OCI-LY7 (cell line): ENCODE measurements around the gene PALLD. TPM values are rescaled to one million over a fixed set of nuclear protein-coding genes. Genes with fewer than 3 reads are reported as not detected.

ENCODE experiments used
- BruUV-seq: library from RNA; stranded (reverse); fragments of 400-500 nt; replicated peaks from 2 replicates; lab custom pipeline; 2021; lab: Mats Ljungman, UMichigan
- CTCF ChIA-PET: fragments of 300-600 bp; sonication (Branson Sonifier 250); formaldehyde crosslinking; loops from one replicate; lab custom pipeline; 2022; ENCODE audit warnings: antibody characterized with exemption; ENCODE audit not compliant: unreplicated experiment; lab: Charles Lee
- POLR2A ChIA-PET: fragments of 300-600 bp; sonication (Branson Sonifier 250); formaldehyde crosslinking; loops from one replicate; lab custom pipeline; 2022; ENCODE audit warnings: antibody characterized with exemption; lab: Charles Lee
- DNase-seq: peaks from one replicate; pipeline ENCODE4 v3.0.0-alpha.2; 2015; ENCODE audit warnings: low spot score
- H2AFZ ChIP-seq: fragments of 200-600 bp; sonication (generic), shearing (Covaris generic); 2 replicates; pipeline ENCODE4 v1.6.1; 2014; ENCODE audit warnings: mild to moderate bottlenecking, antibody characterized with exemption, low read length, moderate library complexity
- H3K27ac ChIP-seq: fragments of 200-600 bp; sonication (generic); 2 replicates; pipeline ENCODE4 v1.5.1; 2014; ENCODE audit warnings: mixed run types, low read depth, mild to moderate bottlenecking, moderate library complexity, low read length, inconsistent platforms; ENCODE audit not compliant: poor library complexity, severe bottlenecking
- H3K36me3 ChIP-seq: fragments of 200-600 bp; sonication (generic); 2 replicates; pipeline ENCODE4 v1.6.1; 2014; ENCODE audit warnings: mild to moderate bottlenecking, antibody characterized with exemption, low read length, moderate library complexity, mixed read lengths; ENCODE audit not compliant: insufficient read depth
- H3K4me1 ChIP-seq: fragments of 200-600 bp; sonication (generic); 2 replicates; pipeline ENCODE4 v1.5.1; 2014; ENCODE audit warnings: mild to moderate bottlenecking, low read length; ENCODE audit not compliant: insufficient read depth, poor library complexity, severe bottlenecking
- H3K4me2 ChIP-seq: fragments of 200-600 bp; sonication (generic); 2 replicates; pipeline ENCODE4 v1.6.1; 2014; ENCODE audit warnings: mild to moderate bottlenecking, low read length
- H3K4me3 ChIP-seq: fragments of 200-600 bp; sonication (generic); 2 replicates; pipeline ENCODE4 v1.5.1; 2014; ENCODE audit warnings: mild to moderate bottlenecking, low read depth, low read length; ENCODE audit not compliant: poor library complexity, severe bottlenecking
- H3K79me2 ChIP-seq: fragments of 200-600 bp; sonication (generic); 2 replicates; pipeline ENCODE4 v1.6.1; 2016; ENCODE audit warnings: low read depth, mild to moderate bottlenecking, low read length, moderate library complexity, mixed read lengths; ENCODE audit not compliant: insufficient read depth
- H3K9me2 ChIP-seq: fragments of 200-600 bp; sonication (generic); 2 replicates; pipeline ENCODE4 v1.6.1; 2016; ENCODE audit warnings: mild to moderate bottlenecking, low read length, mixed read lengths; ENCODE audit not compliant: insufficient read depth
- H3K9me3 ChIP-seq: fragments of 200-600 bp; sonication (generic); 2 replicates; pipeline ENCODE4 v1.6.1; 2014; ENCODE audit warnings: mild to moderate bottlenecking, mixed run types, low read length, mixed read lengths
- H4K20me1 ChIP-seq: fragments of 200-600 bp; sonication (generic); 2 replicates; pipeline ENCODE4 v1.6.1; 2014; ENCODE audit warnings: mild to moderate bottlenecking, antibody characterized with exemption, low read length, moderate library complexity, mixed read lengths; ENCODE audit not compliant: insufficient read depth
- EZH2phosphoT487 ChIP-seq: fragments of 200-600 bp; sonication (generic); IDR thresholded peaks from 2 replicates; pipeline ENCODE4 v1.6.1; 2018; ENCODE audit warnings: low read depth, borderline replicate concordance, mild to moderate bottlenecking, mixed run types, antibody characterized with exemption, low read length, moderate library complexity, mixed read lengths
- intact Hi-C: fragments of 100-400 bp; cut with micrococcal nuclease; formaldehyde crosslinking; loops from one replicate; pipeline ENCODE4 v1.10.0; 2022; ENCODE audit not compliant: unreplicated experiment
- total RNA-seq, 2 experiments: library from RNA; depleted of rRNA in 1 of 2; stranded (reverse); fragments of >200 nt in 1 of 2; shearing (Covaris generic) in 1 of 2; gene quantifications; 2 replicates each; pipeline ENCODE4 v1.2.3, GENCODE V29; 2014 to 2022
- TF ChIP-seq, protein P1 (sequence below): fragments of 200-600 bp; sonication (generic); conservative IDR thresholded peaks from 2 replicates; pipeline ENCODE4 v1.5.1; 2014; ENCODE audit warnings: mild to moderate bottlenecking, antibody characterized with exemption, low read length, moderate library complexity, mixed read lengths

The PALLD gene
- total RNA-seq, 2 experiments from 2014 or later = 0.73 to 2.8 TPM

- DNase-seq = no peak
- Histone ChIP-seq H3K4me2 (no peak overlapping the region), H3K4me3 (no peak overlapping the region), H2AFZ (no peak overlapping the region), H3K9me3 (no peaks in the 10 kb centered on the region), H3K36me3 (no peaks in the 10 kb centered on the region), H3K79me2 (no peaks in the 10 kb centered on the region), H3K4me1 (no peaks in the 10 kb centered on the region), H4K20me1 (no peaks in the 10 kb centered on the region), H3K27ac (no peak overlapping the region), H3K9me2 (no peaks in the 10 kb centered on the region)
- ChIA-PET POLR2A (no interaction called here), CTCF (no interaction called here)
- intact Hi-C loops = no loop called here
- no peak for TF ChIP-seq EZH2phosphoT487
- TF ChIP-seq, protein P1, sequence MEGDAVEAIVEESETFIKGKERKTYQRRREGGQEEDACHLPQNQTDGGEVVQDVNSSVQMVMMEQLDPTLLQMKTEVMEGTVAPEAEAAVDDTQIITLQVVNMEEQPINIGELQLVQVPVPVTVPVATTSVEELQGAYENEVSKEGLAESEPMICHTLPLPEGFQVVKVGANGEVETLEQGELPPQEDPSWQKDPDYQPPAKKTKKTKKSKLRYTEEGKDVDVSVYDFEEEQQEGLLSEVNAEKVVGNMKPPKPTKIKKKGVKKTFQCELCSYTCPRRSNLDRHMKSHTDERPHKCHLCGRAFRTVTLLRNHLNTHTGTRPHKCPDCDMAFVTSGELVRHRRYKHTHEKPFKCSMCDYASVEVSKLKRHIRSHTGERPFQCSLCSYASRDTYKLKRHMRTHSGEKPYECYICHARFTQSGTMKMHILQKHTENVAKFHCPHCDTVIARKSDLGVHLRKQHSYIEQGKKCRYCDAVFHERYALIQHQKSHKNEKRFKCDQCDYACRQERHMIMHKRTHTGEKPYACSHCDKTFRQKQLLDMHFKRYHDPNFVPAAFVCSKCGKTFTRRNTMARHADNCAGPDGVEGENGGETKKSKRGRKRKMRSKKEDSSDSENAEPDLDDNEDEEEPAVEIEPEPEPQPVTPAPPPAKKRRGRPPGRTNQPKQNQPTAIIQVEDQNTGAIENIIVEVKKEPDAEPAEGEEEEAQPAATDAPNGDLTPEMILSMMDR = no peak
- no TSS peak for BruUV-seq
Measured at GRCh38 chr4:168748807-168749206, 252.0 kb downstream of the PALLD start.

- no peaks in the 10 kb centered on the region for H3K79me2 ChIP-seq
- no peaks in the 10 kb centered on the region for H4K20me1 ChIP-seq
- intact Hi-C loops = no loop called here
- no peak for TF ChIP-seq EZH2phosphoT487
- TF ChIP-seq, protein P1 = no peak
- BruUV-seq = no TSS peak
- no peaks in the 10 kb centered on the region for H3K9me2 ChIP-seq
- H3K4me1 ChIP-seq = no peaks in the 10 kb centered on the region
- H3K27ac ChIP-seq = no peak overlapping the region
- H2AFZ ChIP-seq = no peak overlapping the region
- ChIA-PET CTCF (no interaction called here), POLR2A (no interaction called here)
- no peak overlapping the region for H3K4me3 ChIP-seq
- no peak for DNase-seq
- H3K36me3 ChIP-seq = no peaks in the 10 kb centered on the region
- H3K4me2 ChIP-seq = no peak overlapping the region
- H3K9me3 ChIP-seq = no peaks in the 10 kb centered on the region
Measured at GRCh38 chr4:168751263-168752225, 254.7 kb downstream of the PALLD start.
